HEK293T (cell line): ENCODE measurements around the gene TNNC2.

ENCODE experiments used
- ARNT ChIP-seq: fragments of 450-650 bp; IDR thresholded peaks from 2 replicates; pipeline ENCODE4 v1.6.1; 2017; ENCODE audit warnings: mild to moderate bottlenecking
- BHLHE40 ChIP-seq: fragments of 450-650 bp; IDR thresholded peaks from 2 replicates; pipeline ENCODE4 v1.6.1; 2016; ENCODE audit warnings: mild to moderate bottlenecking, moderate library complexity, borderline replicate concordance
- CTBP1 ChIP-seq: fragments of 450-650 bp; IDR thresholded peaks from 2 replicates; pipeline ENCODE4 v1.6.1; 2016; ENCODE audit warnings: borderline replicate concordance
- ELF4 ChIP-seq: fragments of 450-650 bp; IDR thresholded peaks from 2 replicates; pipeline ENCODE4 v1.6.1; 2017; ENCODE audit warnings: antibody characterized with exemption
- FOXA1 ChIP-seq: fragments of 450-650 bp; IDR thresholded peaks from 2 replicates; pipeline ENCODE4 v1.6.1; 2016; ENCODE audit warnings: mild to moderate bottlenecking
- FOXM1 ChIP-seq: fragments of 450-650 bp; IDR thresholded peaks from 2 replicates; pipeline ENCODE4 v1.6.1; 2017; ENCODE audit warnings: mild to moderate bottlenecking, borderline replicate concordance
- HDGF ChIP-seq: fragments of 450-650 bp; IDR thresholded peaks from 2 replicates; pipeline ENCODE4 v1.6.1; 2017; ENCODE audit warnings: antibody characterized with exemption, borderline replicate concordance
- LEF1 ChIP-seq: fragments of 450-650 bp; IDR thresholded peaks from 2 replicates; pipeline ENCODE4 v1.6.1; 2017; ENCODE audit warnings: mild to moderate bottlenecking, borderline replicate concordance
- NFRKB ChIP-seq: fragments of 450-650 bp; IDR thresholded peaks from 2 replicates; pipeline ENCODE4 v1.6.1; 2016; ENCODE audit warnings: mild to moderate bottlenecking, moderate library complexity
- PKNOX1 ChIP-seq: fragments of 450-650 bp; IDR thresholded peaks from 2 replicates; pipeline ENCODE4 v1.6.1; 2016
- SP1 ChIP-seq: fragments of 450-650 bp; IDR thresholded peaks from 2 replicates; pipeline ENCODE4 v1.6.1; 2017
- SUZ12 ChIP-seq: fragments of 450-650 bp; IDR thresholded peaks from 2 replicates; pipeline ENCODE4 v1.6.1; 2016; ENCODE audit warnings: mild to moderate bottlenecking
- ZNF384 ChIP-seq: fragments of 450-650 bp; IDR thresholded peaks from 2 replicates; pipeline ENCODE4 v1.6.1; 2016

- no peak for TF ChIP-seq ELF4
- no peak for TF ChIP-seq NFRKB
- TF ChIP-seq BHLHE40: no peak
- TF ChIP-seq FOXM1: no peak
- TF ChIP-seq LEF1: no peak
- TF ChIP-seq ZNF384: no peak
- no peak for TF ChIP-seq HDGF
- TF ChIP-seq PKNOX1: no peak
- no peak for TF ChIP-seq SUZ12
- no peak for TF ChIP-seq ARNT
- TF ChIP-seq FOXA1: no peak
- no peak for TF ChIP-seq SP1
- no peak for TF ChIP-seq CTBP1
These were observed 24.4 kb upstream of the TNNC2 start for GRCh38 chr20:45851501-45851900.
